HG03354 (cell line): Measurements from ENCODE around the gene SNUPN.
"Not testable (repeated sequence)": the region's sequence is repeated elsewhere in the genome, so short reads cannot be mapped to it uniquely, and the experiment has no call there.

Source experiments
- ATAC-seq: cut with Tn5 transposase; IDR thresholded peaks from one replicate; pipeline ENCODE4 v1.9.1; 2021; ENCODE audit warnings: mild to moderate bottlenecking; ENCODE audit not compliant: unreplicated experiment, poor library complexity, severe bottlenecking

Gene SNUPN

DNA sequence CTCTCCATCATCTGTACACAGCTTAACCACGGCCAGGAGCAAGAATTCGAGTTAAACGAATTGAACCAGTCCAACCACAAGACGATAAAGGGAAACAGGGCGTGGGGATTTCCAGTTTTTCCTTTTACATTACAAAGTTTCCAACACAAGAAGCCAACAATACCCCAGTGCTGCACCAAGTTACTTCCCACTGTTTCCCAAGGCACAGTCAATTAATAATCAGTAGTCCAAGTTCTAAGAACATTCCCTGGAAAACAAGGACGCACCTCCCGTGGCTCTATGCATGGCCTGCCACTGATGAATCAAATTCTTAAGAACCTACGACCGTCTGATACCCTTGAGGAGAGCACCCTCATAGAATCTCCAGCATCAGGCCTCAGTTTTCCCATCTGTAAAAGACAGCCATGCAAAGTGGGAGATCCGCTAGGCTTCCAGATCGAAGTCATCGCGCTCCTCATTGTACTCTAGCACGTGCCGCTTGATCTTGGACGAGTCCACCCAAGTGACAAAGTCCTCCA, 13.7 kb upstream of the SNUPN start:
- ATAC-seq = no peak

DNA sequence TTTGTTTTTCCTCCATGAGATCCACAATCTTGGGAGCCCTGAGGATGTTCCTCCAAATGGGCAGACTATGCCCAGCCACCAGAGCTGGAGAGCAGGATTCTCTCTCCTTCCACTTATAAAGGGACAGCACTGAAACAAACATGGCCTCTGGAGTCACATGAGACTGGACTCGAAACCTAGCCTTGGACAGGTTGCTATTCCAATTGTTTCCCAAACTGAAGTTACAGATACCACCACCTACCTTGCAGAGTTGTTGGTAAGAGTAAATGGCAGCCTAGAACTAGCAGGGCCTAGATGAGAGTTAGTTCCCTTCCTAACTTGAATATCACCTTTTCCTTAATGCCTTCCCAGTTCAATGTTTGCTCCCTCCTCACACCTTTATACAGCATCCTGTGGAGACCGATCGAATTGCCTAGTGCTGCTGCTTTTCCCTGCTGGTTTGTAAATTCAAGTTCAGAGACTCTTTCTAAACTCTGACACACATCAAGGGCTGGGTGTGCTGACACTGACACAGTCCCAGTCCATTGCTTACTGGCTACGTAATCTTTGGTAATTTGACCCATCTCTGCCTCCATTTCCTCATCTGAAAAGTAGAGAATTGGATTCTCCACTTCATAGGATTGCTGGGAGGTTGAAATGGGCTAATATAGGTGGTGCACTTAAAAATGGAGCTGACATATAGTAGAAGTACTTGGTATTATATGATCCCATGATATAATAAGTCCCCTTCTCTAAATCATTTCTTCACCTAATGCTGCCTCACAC, 11.9 kb upstream of the SNUPN start:
- no peak for ATAC-seq

DNA sequence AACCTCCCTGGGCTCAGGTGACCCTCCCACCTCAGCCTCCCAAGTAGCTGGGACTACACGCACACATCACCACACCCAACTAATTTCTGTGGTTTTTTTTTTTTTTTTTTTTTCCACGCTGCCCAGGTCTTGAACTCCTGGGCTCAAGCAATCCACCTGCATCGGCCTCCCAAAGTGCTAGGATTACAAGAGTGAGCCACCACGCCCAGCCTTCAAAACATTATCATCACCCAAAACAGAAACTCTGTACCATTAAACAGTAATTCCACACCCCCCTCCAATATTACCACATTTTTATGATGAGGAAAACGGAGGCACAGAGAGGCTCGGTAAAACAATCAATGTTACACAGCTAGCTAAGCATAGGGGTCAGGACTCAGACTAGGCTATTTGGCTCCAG, 10.5 kb upstream of the SNUPN start:
- ATAC-seq = no peak

DNA sequence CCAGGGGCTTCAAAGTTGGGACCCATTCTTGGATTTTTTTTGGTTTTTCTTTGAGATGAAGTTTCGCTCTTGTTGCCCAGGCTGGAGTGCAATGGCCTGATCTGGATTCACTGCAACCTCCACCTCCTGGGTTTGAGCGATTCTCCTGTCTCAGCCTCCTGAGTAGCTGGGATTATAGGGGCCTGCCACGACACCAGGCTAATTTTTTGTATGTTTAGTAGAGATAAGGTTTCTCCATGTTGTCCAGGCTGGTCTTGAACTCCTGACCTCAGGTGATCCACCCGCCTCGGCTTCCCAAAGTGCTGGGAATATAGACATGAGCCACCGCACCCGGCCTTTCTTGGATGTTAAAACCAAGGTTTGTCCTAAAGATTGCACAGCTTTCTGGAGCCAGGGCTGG, 8.4 kb upstream of the SNUPN start:
- ATAC-seq = not testable (repeated sequence)

GRCh38 chr15:75631935-75632334, 6.4 kb upstream of the SNUPN start:
- no peak for ATAC-seq

DNA sequence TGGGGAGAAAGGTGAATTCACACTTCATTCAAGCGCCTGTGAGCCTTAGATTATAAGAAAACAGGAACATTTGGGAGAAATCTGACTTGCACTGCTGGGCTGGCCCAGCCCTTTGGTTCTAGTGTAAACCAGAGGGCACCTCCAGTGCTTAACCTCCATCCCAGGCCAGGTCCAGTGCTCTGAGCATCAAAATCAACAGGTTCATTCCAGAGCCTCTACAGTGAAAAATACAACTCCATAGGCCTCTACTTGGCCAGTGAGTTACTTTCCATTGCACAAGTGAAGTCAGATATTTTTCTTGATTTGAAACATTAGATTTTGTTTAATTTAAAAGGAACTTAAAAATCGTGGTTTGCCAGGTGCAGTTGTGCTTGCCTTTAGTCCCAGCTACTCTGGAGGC, 3.0 kb downstream of the SNUPN start:
- no peak for ATAC-seq

DNA sequence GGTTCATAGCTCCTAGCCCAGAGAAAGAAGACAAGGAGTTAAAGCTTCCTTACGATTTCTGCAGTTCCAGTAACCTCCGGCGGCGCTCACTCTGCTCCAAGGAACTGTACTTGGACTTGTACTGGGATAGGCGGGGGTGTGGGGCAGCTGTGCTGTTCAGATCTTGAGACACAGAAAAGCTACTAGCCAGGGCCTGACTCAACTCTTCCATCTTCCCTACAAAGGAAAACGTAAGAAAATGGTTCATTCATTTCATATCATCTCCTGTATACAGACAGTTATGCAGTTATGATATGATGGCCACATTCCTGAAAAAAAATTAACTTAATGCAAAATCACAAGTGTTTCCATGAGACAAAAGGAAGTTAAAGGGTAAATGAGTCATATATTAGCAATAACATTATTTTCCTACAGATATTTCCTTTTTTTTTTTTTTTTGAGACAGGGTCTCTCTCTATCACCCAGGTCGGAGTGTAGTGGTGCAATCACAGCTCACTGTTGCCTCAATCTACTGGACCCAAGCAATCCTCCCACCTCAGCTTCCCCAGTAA, 4.6 kb downstream of the SNUPN start:
- no peak for ATAC-seq

DNA sequence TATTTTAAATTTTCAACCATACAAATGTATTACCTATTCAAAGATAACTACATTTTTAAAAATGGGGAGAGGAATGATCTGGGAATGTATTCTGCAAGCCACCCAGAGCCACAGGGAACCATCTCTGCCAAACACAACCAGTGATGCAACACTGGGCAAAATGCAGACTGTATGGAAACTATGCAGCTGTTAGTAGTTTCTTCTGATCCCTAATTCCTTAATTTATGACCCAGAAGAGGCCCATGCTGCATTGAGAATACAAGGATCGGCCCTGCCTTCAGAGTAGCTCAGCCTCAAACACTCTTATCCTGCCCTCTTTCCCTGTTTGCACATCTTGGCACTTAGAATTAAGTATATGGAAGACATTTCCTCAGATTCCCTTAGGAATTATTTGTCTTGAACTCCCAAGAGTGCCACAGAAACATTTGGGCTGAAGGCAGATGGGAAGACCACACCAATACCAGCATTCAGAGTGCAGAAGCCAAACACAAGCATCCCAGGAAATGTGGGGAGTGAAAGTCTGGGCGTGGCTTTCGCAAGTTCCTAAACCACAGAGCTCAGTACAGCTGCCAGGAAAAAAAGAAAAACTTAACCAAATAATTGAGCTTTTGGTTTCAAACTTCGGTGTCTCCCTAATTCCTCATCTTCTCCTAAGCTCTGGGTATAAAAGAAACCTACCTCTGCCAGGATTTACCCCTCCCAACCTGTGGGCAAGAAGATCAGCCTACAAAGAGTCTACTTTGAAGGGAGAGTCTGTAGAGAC, 5.3 kb downstream of the SNUPN start:
- no peak for ATAC-seq

DNA sequence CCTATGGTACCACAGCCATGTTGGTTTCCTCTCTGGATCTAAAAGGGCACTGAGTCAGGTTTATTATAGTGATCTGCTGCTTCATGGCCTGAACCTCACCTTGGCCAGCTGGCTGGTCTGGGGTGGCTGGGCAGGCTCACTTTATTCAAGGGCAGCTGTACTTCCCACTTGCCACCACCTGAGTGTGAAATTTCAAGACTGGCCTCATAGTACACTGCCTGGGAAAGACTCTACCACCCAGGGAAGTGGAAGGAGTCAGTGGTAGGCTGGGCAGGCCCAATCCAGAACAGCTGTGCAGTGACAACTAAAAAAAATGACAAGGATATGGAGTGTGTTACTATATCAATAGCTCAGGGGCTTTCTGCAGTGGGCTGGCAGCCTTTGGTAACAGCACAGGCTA, 8.8 kb downstream of the SNUPN start:
- ATAC-seq = no peak

DNA sequence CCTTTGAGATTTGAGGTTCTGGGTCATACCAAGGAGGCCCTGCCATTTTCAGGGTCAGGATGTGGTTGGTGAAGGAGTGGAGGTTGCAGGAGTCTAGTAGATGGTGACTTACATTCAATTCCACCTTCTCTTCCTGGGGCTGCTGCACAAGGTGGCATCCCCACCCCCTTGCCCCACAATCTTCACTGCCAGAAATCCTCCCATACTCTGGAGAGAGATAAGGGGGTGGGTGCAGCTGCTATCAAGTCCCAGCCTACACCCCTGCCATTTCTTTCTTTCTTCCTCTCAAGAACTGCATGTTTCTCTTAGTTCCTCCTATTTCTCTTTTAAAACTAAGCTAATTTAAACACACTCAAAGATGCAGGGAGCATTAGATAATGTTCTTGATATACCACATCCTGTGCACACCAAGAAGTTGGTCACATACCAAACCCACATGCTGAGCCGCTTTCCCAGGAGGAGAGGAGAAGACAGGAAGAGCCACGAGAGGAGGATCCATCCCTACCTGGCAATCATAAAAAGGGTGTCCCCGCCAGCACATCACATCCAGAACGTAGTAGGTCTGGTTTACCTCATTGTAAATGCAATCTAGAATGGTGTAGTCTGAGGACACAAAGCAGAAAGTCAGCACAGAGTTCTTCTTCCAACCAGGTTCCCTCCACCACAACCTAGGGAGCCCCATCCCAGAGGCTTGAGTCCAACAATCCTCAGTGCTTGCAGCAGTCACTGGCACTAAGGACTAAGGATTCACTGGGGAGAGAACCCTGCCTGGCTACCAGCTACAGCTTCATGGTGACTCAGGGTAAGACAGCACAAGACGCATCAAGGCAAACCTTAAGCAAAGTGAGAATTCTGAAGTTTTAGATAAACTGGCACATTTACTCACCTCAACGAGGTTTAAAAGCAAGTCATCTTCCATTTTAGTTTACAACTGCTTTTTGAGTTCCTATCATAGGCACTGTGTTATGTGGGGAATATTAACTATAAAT, 18.5 kb downstream of the SNUPN start:
- ATAC-seq = no peak

- ATAC-seq = no peak
Observed at GRCh38 chr15:75606026-75606425, 19.5 kb downstream of the SNUPN start.

DNA sequence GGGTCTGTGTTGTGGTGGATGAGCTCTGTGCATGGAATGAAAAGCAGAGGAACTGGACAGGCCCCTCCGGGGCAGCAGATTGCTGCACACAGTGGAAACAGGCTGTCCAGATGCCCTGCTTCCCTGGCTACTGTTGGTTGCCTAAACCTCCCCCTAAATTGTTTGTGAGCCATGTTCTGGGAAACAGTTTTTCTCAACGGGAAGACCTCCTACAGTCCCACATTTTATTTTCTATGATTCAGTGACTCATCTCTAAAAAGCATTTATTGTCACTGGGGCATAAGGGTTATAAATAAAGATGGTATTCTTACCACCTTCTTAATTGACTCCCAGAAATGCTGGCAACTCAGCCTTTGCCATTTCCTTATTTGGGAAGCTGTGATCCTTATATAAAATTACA, 26.1 kb downstream of the SNUPN start:
- ATAC-seq = no peak

GRCh38 chr15:75598361-75598760, 27.2 kb downstream of the SNUPN start:
- ATAC-seq = no peak

GRCh38 chr15:75597667-75598341, 27.7 kb downstream of the SNUPN start:
- no peak for ATAC-seq

GRCh38 chr15:75596703-75597345, 28.7 kb downstream of the SNUPN start:
- ATAC-seq = no peak

DNA sequence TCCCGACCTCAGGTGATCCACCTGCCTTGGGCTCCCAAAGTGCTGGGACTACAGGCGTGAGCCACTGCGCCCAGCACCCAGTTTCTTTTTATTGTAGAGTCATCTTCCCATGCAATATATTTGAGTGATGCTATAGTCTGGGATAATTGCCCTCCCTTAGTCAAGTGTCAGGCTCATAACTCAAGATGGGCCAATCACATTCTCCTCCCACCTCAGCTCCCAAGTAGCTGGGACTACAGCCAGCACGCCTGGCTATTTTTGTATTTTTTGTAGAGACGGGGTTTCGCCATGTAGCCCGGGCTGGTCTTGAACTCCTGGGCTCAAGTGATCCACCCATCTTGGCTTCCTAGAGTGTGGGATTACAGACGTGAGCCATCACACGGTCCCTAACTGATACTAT, 31.2 kb downstream of the SNUPN start:
- ATAC-seq = no peak

- ATAC-seq = no peak
Observed at GRCh38 chr15:75591655-75592364, 33.7 kb downstream of the SNUPN start.

GRCh38 chr15:75590239-75590638, 35.3 kb downstream of the SNUPN start:
- no peak for ATAC-seq
